GM21825 (cell line): ENCODE data around the gene SSR4.
"Not testable (repeated sequence)": the region's sequence is repeated elsewhere in the genome, so short reads cannot be mapped to it uniquely, and the experiment has no call there.

Experiments
- ATAC-seq: cut with Tn5 transposase; IDR thresholded peaks from one replicate; pipeline ENCODE4 v1.9.1; 2021; ENCODE audit warnings: mild to moderate bottlenecking, moderate library complexity; ENCODE audit not compliant: unreplicated experiment

The SSR4 gene

GRCh38 chrX:153803211-153804099, 9.0 kb downstream of the SSR4 start:
- no peak for ATAC-seq

- ATAC-seq = no peak
These were observed 9.7 kb downstream of the SSR4 start for GRCh38 chrX:153804100-153804595.

- no peak for ATAC-seq
These were observed 10.2 kb downstream of the SSR4 start for GRCh38 chrX:153804621-153805020.

DNA sequence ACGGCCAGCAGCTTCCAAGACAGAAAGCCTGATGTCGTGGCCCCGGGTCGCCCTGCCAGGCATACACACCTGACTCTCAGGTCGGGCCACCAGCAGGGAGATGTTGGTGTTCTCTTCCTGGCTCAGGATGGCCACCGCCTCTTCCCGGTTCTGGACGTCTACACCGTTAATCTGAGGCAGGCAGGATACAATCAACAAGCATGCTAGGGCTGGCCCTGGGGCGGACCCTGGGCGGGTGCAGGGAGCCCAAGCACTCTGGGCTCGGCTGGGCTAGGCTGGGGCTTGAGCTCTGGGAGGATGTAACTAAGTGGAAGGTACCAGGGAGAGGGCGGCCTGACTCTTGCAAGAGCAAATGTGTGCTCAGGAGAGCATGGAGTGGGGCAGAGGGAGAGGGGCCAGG, 11.0 kb downstream of the SSR4 start:
- ATAC-seq = no peak

- no peak for ATAC-seq
These were observed 12.6 kb downstream of the SSR4 start for GRCh38 chrX:153806999-153807575.

- no peak for ATAC-seq
These were observed 13.5 kb downstream of the SSR4 start for GRCh38 chrX:153807976-153808375.

- ATAC-seq = no peak
These were observed 17.8 kb downstream of the SSR4 start for GRCh38 chrX:153812220-153812619.

GRCh38 chrX:153813161-153813560, 18.7 kb downstream of the SSR4 start:
- ATAC-seq = no peak

DNA sequence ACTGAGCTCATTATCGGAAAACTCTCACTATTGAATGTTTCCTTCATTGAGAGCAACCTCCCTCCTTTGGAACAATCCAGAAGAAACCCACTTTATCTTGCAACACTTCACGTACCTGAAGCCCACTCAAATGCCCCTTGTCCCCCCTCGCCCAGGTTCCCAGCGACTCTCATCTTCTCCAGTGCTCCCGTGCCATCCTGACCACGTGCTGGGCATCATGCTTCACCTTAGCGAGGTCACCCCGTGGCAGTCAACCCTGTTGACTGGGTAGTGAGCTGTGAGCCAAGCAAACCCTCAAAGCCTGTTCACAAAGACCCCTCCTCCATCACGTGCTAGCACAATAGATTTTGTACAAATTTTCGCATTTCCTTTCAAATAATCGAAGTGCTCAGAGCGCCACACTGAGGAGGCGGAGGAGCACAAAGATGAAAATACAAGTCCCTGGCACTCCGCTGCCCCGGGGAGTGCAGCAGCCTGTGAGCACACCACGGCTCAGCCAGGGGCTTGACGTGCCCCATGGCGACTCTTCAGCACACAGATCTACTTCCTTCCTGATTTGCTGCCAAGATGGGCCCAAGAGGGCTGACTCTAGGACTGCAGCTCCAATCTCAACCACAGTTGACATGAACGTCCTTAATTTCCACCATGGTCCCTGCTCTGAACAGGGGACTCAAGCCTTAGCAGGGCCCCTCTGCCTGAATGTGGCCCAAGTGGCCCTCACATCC, 20.3 kb downstream of the SSR4 start:
- ATAC-seq = no peak

DNA sequence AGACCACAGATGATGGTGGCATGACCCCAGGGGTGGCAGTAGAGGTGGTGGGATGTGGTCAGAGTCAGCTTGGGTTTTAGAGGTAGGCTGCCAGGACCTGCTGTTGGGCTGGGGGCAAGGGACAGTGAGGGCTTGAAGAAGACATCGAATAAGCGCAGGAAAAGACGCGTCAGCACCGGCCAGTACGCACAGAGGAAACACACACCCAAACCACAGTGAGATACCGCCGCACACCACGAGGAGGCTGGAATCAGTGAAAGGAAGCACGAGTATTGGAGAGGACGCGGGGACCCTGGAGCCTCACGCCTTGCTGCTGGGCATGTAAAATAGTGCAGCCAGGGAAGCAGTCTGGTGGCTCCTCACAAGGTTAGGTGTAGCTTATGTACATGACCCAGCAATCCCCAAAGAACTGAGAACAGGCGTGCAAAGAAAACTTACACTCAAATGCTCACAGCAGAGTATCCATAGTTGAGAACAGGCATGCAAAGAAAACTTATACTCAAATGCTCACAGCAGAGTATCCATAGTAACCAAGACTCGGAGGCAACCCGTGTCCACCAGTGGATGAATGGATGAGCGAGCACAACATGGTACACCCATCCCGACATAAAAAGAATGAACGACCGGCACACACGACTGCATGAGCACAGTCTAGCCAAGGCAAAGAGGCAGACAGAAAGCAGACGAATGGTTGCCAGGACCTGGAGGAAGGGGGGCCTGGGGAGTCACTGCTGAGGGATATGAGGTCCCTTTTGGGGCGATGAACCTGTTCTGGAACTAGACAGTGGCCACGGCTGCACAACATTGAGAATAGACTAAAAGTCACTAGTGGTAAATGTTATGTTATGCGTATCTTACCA, 22.6 kb downstream of the SSR4 start:
- ATAC-seq = no peak

GRCh38 chrX:153818064-153818463, 23.6 kb downstream of the SSR4 start:
- ATAC-seq = not testable (repeated sequence)

DNA sequence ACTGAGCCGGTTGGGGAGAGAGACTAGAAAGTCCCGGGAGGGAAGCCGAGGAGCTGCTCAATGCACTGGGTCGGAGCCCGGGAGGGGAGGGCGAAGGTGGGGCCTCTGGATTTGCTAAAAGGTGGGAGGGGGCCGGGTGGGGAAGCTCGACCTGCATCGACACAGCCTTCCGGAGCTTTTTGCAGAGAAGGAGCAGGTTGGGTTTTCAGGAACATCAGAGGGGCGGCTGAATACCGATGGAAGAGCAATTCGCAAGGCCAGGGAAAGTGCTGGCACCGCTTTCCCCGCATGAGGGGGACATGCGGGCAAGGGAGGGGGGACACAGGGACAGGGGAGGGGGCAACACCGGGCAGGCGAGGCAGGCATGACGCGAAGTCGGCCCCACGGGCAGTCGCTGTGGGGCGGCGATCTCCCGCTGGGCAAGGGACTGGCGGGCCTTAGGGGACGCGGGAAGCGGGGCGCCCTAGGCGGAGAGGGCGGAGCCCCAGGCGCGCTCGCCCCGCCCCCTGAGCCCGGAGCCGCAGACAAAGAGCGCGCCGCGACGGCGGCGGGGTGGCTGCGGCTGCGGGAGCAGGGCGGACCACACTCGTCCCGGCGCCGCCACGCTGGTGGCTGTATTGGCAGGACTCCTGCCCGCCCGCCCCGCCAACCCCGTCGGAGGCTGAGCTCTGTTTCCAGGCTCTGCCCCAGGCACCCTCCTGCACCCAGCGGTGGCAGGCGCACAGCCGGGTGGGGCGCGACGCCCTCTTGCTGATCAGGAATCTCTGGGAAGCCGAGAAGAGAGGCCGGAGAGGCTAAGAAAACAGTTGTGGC, 24.3 kb downstream of the SSR4 start:
- ATAC-seq = no peak

GRCh38 chrX:153819384-153820040, 25.0 kb downstream of the SSR4 start:
- no peak for ATAC-seq

GRCh38 chrX:153820601-153821000, 26.1 kb downstream of the SSR4 start:
- ATAC-seq = no peak

- no peak for ATAC-seq
These were observed 26.6 kb downstream of the SSR4 start for GRCh38 chrX:153821066-153821465.

DNA sequence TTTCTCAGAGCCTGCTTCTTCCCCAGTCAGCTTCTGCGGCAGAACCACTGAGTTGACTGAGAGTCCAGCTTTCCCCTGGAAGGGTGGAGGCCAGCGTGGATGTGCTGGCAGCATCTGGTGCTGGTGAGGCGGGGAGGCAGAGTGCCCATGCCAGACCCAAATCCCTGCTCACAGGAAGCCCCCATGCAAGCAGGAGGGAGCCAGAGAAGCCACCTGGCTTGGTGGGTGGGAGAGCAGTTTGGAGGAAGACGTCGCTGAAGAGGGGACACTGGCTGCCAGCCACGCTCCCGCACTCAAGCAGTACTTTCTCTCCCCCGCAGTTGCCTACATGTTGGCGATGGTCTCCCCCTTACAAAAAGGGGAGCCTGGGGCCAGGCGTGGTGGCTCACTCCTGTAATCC, 29.9 kb downstream of the SSR4 start:
- no peak for ATAC-seq

DNA sequence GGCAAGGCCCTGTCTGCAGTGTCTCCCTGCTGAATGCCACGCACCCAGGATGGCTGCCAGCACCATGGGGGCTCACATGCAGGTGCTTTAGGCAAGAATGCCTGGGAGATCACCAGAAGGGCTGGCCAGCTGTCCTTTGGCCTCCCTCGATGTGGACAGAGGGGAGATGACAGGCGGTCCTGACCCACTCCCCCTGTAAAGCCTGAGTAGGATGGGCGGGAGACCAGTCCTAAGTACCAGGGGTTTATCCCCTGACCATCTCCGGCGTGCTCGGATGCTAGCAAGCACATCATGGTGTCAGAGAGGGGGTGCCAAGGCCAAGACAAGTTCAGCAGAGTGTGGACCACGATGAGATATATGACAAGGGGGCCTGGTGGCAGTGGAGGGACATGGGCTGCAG, 30.6 kb downstream of the SSR4 start:
- ATAC-seq = no peak

DNA sequence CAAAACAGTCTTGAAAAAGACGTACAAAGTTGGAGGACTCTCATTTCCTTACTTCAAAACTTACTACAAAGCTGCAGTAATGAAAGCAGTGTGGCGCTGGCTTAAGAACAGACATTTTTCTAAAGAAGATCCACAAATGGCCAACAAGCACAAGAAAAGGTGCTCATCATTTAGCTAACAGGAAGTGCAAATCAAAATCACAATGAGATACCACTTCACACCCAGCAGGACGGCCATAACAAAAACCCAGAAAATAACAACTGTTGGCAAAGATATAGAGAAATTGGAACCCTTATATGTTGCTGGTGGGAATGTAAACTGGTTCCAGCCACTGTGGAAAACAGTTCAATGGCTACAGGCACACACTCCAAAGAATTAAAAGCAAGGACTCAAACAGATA, 32.5 kb downstream of the SSR4 start:
- ATAC-seq = no peak

DNA sequence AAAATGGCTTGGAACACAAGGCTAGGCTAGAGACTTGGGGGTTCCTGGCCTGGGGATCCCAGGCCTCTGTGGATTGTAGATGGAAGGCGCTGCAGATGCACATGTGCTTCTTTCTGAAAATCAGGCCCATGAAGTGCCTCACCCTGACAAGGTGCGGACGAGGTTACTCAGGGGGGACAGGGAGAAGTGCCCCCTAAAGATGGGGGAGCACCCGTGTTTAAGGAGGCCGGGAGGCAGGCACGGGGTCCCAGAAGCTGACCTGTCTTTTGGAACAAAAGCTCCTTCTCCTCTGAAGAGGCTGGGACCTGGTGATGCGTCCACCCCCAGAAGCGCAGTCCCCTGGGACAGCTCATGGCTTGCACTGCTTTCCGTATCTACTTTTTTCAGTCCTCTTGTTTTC, 33.4 kb downstream of the SSR4 start:
- ATAC-seq = no peak
